Astrocyte of the spinal cord (primary cell): Measurements from ENCODE around the gene SEC24A.
"Not testable (repeated sequence)": the region's sequence is repeated elsewhere in the genome, so short reads cannot be mapped to it uniquely, and the experiment has no call there.

Experiments
- DNase-seq: peaks from one replicate; pipeline ENCODE4 v3.0.0; 2011; ENCODE audit warnings: low read depth, low spot score
- H3K4me3 ChIP-seq: 2 replicates; pipeline ENCODE4 v1.5.1; 2011; ENCODE audit warnings: low read depth, mild to moderate bottlenecking, low read length, moderate library complexity
- in situ Hi-C: cut with HindIII; loops from 2 replicates; pipeline ENCODE4 v1.10.0; 2017; ENCODE audit warnings: low sequenced_read_pairs
- TF ChIP-seq, protein P1 (sequence below): IDR thresholded peaks from 2 replicates; pipeline ENCODE4 v1.5.1; 2012; ENCODE audit warnings: low read depth, mild to moderate bottlenecking, low read length, inconsistent platforms

Gene SEC24A

GRCh38 chr5:134664448-134664847 is 15.9 kb downstream of the SEC24A start:
- in situ Hi-C loops = no loop called here
- no peak for DNase-seq
- TF ChIP-seq, protein P1, sequence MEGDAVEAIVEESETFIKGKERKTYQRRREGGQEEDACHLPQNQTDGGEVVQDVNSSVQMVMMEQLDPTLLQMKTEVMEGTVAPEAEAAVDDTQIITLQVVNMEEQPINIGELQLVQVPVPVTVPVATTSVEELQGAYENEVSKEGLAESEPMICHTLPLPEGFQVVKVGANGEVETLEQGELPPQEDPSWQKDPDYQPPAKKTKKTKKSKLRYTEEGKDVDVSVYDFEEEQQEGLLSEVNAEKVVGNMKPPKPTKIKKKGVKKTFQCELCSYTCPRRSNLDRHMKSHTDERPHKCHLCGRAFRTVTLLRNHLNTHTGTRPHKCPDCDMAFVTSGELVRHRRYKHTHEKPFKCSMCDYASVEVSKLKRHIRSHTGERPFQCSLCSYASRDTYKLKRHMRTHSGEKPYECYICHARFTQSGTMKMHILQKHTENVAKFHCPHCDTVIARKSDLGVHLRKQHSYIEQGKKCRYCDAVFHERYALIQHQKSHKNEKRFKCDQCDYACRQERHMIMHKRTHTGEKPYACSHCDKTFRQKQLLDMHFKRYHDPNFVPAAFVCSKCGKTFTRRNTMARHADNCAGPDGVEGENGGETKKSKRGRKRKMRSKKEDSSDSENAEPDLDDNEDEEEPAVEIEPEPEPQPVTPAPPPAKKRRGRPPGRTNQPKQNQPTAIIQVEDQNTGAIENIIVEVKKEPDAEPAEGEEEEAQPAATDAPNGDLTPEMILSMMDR = no peak
- H3K4me3 ChIP-seq = no peak overlapping the region

- H3K4me3 ChIP-seq, in situ Hi-C loops: not testable (repeated sequence)
- DNase-seq = peak; percentile 6
Measured at GRCh38 chr5:134673546-134673945, 25.0 kb downstream of the SEC24A start.

DNA sequence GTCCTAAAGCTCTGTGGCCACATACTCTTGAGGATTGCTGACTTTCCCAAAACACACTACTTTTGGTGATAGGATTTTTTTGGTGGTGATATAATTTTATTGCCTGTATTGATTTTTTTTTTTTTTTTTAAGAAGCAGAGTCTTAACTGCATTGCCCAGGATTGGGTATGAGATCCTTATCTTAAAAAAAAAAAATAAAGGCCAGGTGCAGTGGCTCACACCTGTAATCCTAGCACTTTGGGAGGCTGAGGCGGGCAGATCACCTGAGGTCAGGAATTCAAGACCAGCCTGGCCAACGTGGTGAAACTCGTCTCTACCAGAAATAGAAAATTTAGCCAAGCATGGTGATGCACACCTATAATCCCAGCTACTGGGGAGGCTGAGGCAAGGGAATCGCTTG is 28.8 kb downstream of the SEC24A start:
- in situ Hi-C loops, DNase-seq, H3K4me3 ChIP-seq: not testable (repeated sequence)

DNA sequence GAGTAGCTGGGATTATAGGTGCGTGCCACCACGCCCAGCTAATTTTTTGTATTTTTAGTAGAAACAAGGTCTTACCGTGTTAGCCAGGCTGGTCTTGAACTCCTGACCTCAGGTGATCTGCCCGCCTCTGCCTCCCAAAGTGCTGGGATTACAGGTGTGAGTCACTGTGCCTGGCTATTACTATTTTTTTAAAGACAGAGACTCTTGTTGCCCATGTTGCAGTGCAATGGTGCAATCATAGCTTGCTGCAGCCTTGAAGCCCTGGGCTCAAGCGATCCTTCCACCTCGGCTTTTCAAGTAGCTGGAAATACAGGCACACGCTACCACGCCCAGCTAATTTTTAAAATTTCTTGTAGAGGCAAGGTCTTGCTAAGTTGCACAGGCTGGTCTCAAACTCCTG is 41.6 kb downstream of the SEC24A start:
- in situ Hi-C loops, DNase-seq, H3K4me3 ChIP-seq: not testable (repeated sequence)

- TF ChIP-seq, protein P1 = no peak
- in situ Hi-C loops = no loop called here
- H3K4me3 ChIP-seq = no peak overlapping the region
- no peak for DNase-seq
Measured at GRCh38 chr5:134692722-134693121, 44.1 kb downstream of the SEC24A start.

GRCh38 chr5:134708301-134708700 is 59.7 kb downstream of the SEC24A start:
- no peak overlapping the region for H3K4me3 ChIP-seq
- TF ChIP-seq, protein P1 = no peak
- in situ Hi-C loops = no loop called here
- no peak for DNase-seq

- in situ Hi-C loops = no loop called here
- no peak overlapping the region for H3K4me3 ChIP-seq
- DNase-seq = no peak
- TF ChIP-seq, protein P1 = no peak
Measured at GRCh38 chr5:134714120-134714519, 65.5 kb downstream of the SEC24A start.

GRCh38 chr5:134714541-134714940 is 66.0 kb downstream of the SEC24A start:
- in situ Hi-C loops = no loop called here
- TF ChIP-seq, protein P1 = no peak
- no peak overlapping the region for H3K4me3 ChIP-seq
- DNase-seq = no peak

DNA sequence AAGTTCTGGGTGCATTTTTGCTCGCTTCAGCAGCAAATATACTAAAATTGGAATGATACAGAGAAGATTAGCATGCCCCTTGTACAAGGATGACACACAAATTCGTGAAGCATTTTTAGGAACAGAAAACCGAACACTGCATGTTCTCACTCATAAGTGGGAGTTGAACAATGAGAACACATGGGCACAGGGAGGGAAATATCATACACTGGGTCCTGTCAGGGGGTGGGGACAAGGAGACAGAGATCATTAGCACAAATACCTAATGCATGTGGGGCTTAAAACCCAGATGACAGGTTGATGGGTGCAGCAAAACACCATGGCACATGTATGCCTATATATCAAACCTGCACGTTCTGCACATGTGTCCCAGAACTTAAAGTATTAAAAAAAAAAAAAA is 66.9 kb downstream of the SEC24A start:
- DNase-seq, in situ Hi-C loops: not testable (repeated sequence)

More for the DNA sequence above, 66.9 kb downstream of the SEC24A start:
- H3K4me3 ChIP-seq = not testable (repeated sequence)
